Osteocyte (in vitro differentiated cells): ENCODE results near the gene MTOR. TPM values are rescaled to one million over a fixed set of nuclear protein-coding genes. Genes with fewer than 3 reads are reported as not detected.

Source experiments
- DNase-seq: peaks from one replicate; pipeline ENCODE4 v3.0.0; 2021; ENCODE audit warnings: mixed read lengths; ENCODE audit not compliant: unreplicated experiment; ENCODE audit errors: extremely low spot score
- H3K27ac Mint-ChIP-seq: one replicate; pipeline ENCODE4 v1.8.0; 2021; ENCODE audit warnings: mild to moderate bottlenecking, mixed read lengths; ENCODE audit not compliant: unreplicated experiment
- H3K27me3 Mint-ChIP-seq: one replicate; pipeline ENCODE4 v1.8.0; 2021; ENCODE audit warnings: mixed read lengths; ENCODE audit not compliant: unreplicated experiment
- H3K36me3 Mint-ChIP-seq: one replicate; pipeline ENCODE4 v1.8.0; 2021; ENCODE audit warnings: mixed read lengths; ENCODE audit not compliant: unreplicated experiment
- H3K4me1 Mint-ChIP-seq: one replicate; pipeline ENCODE4 v1.8.0; 2021; ENCODE audit warnings: mixed read lengths; ENCODE audit not compliant: unreplicated experiment
- H3K4me3 Mint-ChIP-seq: one replicate; pipeline ENCODE4 v1.8.0; 2021; ENCODE audit warnings: mild to moderate bottlenecking, moderate library complexity, mixed read lengths; ENCODE audit not compliant: unreplicated experiment
- H3K9me3 Mint-ChIP-seq: one replicate; pipeline ENCODE4 v1.8.0; 2021; ENCODE audit warnings: mixed read lengths; ENCODE audit not compliant: unreplicated experiment
- CTCF ChIP-seq: fragments of 200-600 bp; sonication (generic); IDR thresholded peaks from 2 replicates; pipeline ENCODE4 v1.5.0; 2021; ENCODE audit warnings: antibody characterized with exemption, mild to moderate bottlenecking, moderate library complexity
- total RNA-seq: library from RNA; stranded (reverse); gene quantifications from 2 replicates; pipeline ENCODE4 v1.2.1, GENCODE V29; 2021

MTOR gene
- total RNA-seq, 1 donor from 2014 or later, result 42.1 TPM

DNA sequence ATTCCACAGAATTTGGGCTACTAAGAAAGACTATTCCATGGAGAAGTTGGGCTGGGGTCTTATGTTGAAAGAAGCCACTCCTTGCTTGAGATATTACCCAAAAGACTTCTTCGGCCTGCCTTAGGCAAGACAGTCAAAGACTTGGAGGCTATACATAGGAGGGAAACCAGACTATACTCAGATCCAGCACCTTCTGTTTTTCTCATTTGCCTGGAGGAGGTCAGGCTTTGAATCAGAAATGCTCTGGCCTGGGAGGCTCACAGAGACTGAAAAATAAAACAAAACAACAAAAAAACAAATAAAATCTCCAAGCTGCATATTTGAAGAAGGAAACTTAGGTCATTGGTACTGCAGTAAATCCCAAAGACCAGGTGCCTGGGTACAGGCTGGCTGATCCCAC is 124.3 kb downstream of the MTOR start:
- no peak overlapping the region for H3K4me3 Mint-ChIP-seq
- H3K36me3 Mint-ChIP-seq, result peaks cover 30% of the 10 kb centered on the region
- no peak for DNase-seq
- TF ChIP-seq CTCF, result no peak
- no peaks in the 10 kb centered on the region for H3K27me3 Mint-ChIP-seq
- H3K4me1 Mint-ChIP-seq, result no peaks in the 10 kb centered on the region
- H3K9me3 Mint-ChIP-seq, result no peaks in the 10 kb centered on the region
- H3K27ac Mint-ChIP-seq, result no peak overlapping the region

GRCh38 chr1:11134898-11135266 is 127.5 kb downstream of the MTOR start:
- no peak overlapping the region for H3K4me3 Mint-ChIP-seq
- no peak overlapping the region for H3K27ac Mint-ChIP-seq
- no peaks in the 10 kb centered on the region for H3K9me3 Mint-ChIP-seq
- DNase-seq, result no peak
- peaks cover 42% of the 10 kb centered on the region for H3K36me3 Mint-ChIP-seq
- TF ChIP-seq CTCF, result no peak
- H3K4me1 Mint-ChIP-seq, result no peaks in the 10 kb centered on the region
- H3K27me3 Mint-ChIP-seq, result no peaks in the 10 kb centered on the region

DNA sequence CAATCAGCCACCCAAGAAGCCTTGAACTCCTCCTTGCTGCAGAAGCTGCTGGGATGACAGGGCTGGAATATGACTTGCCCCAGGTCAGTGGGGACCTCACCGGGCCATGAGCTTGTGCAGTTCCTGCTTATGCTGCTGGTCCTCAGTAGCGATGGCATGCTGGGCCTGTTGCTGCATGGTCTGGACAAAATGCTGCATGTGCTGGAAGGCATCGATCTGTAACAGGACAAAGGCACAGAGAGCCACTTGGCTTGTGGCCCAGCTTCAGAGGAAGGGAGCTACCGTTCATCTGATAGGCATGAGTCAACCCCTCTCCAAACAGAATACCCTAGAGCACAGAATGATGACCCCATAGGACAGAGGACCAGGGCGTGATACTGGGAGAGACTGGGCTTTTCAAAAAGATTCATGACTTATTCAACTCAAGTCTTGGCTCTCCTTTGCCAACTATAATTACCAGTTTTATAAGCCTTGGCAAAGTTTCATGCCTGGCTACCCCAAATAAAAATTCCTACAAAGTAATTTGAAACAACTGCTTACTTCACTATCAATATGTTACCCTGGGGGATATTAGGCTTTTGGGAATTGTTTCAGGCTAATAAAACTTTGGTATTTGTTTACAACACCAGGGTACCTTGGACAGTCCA is 128.0 kb downstream of the MTOR start:
- no peaks in the 10 kb centered on the region for H3K4me1 Mint-ChIP-seq

DNA sequence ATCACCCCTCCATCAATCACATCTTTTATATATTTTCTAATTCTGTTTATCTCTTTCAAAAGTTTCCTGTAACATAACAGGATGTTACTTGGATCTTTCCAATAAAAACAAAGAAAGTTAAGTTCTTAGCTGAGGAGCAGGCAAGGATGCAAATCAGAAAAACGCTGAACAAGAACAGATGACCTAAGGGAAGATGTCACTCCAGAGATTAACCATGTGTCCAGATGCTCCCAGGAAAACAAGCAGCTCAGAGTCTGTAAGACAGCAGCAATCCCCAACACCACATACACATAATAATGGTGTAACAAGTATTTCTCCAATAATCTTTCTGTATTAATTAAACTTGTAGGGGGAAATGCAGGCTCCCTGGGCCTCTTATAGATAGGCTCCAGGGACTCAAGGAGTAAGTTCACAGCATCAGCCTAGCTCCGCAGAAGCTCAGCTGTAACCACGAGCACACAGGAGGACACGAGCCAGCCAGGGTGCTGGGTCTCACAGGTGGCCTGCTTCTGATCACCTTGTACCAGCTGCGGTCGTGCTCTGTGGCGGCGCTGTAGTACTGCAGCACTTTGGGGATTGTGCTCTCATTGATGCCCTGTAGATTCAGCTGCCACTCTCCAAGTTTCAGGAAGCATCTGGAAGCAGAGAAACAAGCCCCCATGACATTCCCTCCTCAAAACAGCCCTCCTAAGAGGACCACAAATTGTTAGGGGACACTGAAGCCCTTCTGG is 129.6 kb downstream of the MTOR start:
- DNase-seq, result no peak
- no peak for TF ChIP-seq CTCF
- no peaks in the 10 kb centered on the region for H3K27me3 Mint-ChIP-seq
- H3K4me1 Mint-ChIP-seq, result no peaks in the 10 kb centered on the region
- peaks cover 40% of the 10 kb centered on the region for H3K36me3 Mint-ChIP-seq
- H3K4me3 Mint-ChIP-seq, result no peak overlapping the region
- H3K27ac Mint-ChIP-seq, result no peak overlapping the region
- no peaks in the 10 kb centered on the region for H3K9me3 Mint-ChIP-seq

More for the DNA sequence above, 128.0 kb downstream of the MTOR start:
- DNase-seq, result no peak
- Mint-ChIP-seq H3K4me3 (no peak overlapping the region), H3K27me3 (no peaks in the 10 kb centered on the region), H3K27ac (no peak overlapping the region), H3K36me3 (peaks cover 47% of the 10 kb centered on the region), H3K9me3 (no peaks in the 10 kb centered on the region)
- TF ChIP-seq CTCF, result no peak

GRCh38 chr1:11131816-11132215 is 130.5 kb downstream of the MTOR start:
- Mint-ChIP-seq H3K4me3 (no peak overlapping the region), H3K27ac (no peak overlapping the region), H3K27me3 (no peaks in the 10 kb centered on the region), H3K4me1 (no peaks in the 10 kb centered on the region), H3K9me3 (no peaks in the 10 kb centered on the region), H3K36me3 (peaks cover 45% of the 10 kb centered on the region)
- no peak for DNase-seq
- TF ChIP-seq CTCF, result no peak
